Loucy (cell line): ENCODE measurements around the gene ZBTB1.

Experiments used
- H2AFZ ChIP-seq: fragments of 200-600 bp; sonication (generic); 2 replicates; pipeline ENCODE4 v1.6.0; 2016; ENCODE audit warnings: antibody characterized with exemption, mild to moderate bottlenecking, low read length, moderate library complexity
- H3F3A ChIP-seq: fragments of 200-600 bp; 2 replicates; pipeline ENCODE4 v1.6.0; 2016; ENCODE audit warnings: antibody characterized with exemption, low read depth, mild to moderate bottlenecking
- H3K27me3 ChIP-seq: fragments of 200-600 bp; sonication (generic); 2 replicates; pipeline ENCODE4 v1.6.1; 2014; ENCODE audit warnings: low read length, mild to moderate bottlenecking; ENCODE audit not compliant: insufficient read depth, poor library complexity, severe bottlenecking
- H3K36me3 ChIP-seq: fragments of 200-600 bp; sonication (generic); 2 replicates; pipeline ENCODE4 v1.6.1; 2016; ENCODE audit warnings: low read length; ENCODE audit not compliant: insufficient read depth
- H3K4me1 ChIP-seq: fragments of 200-600 bp; sonication (generic); 2 replicates; pipeline ENCODE4 v1.5.1; 2014; ENCODE audit warnings: low read length, mild to moderate bottlenecking; ENCODE audit not compliant: insufficient read depth, poor library complexity, severe bottlenecking
- H3K4me2 ChIP-seq: fragments of 200-600 bp; sonication (generic); 2 replicates; pipeline ENCODE4 v1.6.0; 2014; ENCODE audit warnings: antibody characterized with exemption, low read length, low read depth, mild to moderate bottlenecking; ENCODE audit not compliant: poor library complexity, severe bottlenecking
- H3K4me3 ChIP-seq: fragments of 200-600 bp; sonication (generic); 2 replicates; pipeline ENCODE4 v1.5.1; 2014; ENCODE audit warnings: low read length, mild to moderate bottlenecking, mixed read lengths; ENCODE audit not compliant: poor library complexity, severe bottlenecking
- H3K79me2 ChIP-seq: fragments of 200-600 bp; sonication (generic); 2 replicates; pipeline ENCODE4 v1.6.1; 2014; ENCODE audit warnings: low read length; ENCODE audit not compliant: insufficient read depth
- H3K9ac ChIP-seq: fragments of 200-600 bp; sonication (generic); 2 replicates; pipeline ENCODE4 v1.6.0; 2014; ENCODE audit warnings: mild to moderate bottlenecking, low read depth, low read length, moderate library complexity; ENCODE audit not compliant: poor library complexity, severe bottlenecking
- H3K9me2 ChIP-seq: fragments of 200-600 bp; sonication (generic); replicated peaks from 2 replicates; pipeline ENCODE4 v1.6.1; 2016; ENCODE audit warnings: low read depth, low read length, mixed read lengths
- H3K9me3 ChIP-seq: fragments of 200-600 bp; sonication (generic); 2 replicates; pipeline ENCODE4 v1.6.1; 2014; ENCODE audit warnings: mild to moderate bottlenecking, antibody characterized with exemption, low read length, low read depth; ENCODE audit not compliant: insufficient read depth
- H4K20me1 ChIP-seq: fragments of 200-600 bp; sonication (generic); 2 replicates; pipeline ENCODE4 v1.6.0; 2014; ENCODE audit warnings: antibody characterized with exemption, low read length, mild to moderate bottlenecking; ENCODE audit not compliant: insufficient read depth, poor library complexity, severe bottlenecking
- EZH2phosphoT487 ChIP-seq: fragments of 200-600 bp; IDR thresholded peaks from 2 replicates; pipeline ENCODE4 v1.6.1; 2018; ENCODE audit warnings: antibody characterized with exemption, mild to moderate bottlenecking, moderate library complexity, borderline replicate concordance
- TF ChIP-seq, protein P1 (sequence below): fragments of 200-600 bp; sonication (generic); conservative IDR thresholded peaks from 2 replicates; pipeline ENCODE4 v1.5.1; 2014; ENCODE audit warnings: mild to moderate bottlenecking, antibody characterized with exemption, low read length

The ZBTB1 gene

DNA sequence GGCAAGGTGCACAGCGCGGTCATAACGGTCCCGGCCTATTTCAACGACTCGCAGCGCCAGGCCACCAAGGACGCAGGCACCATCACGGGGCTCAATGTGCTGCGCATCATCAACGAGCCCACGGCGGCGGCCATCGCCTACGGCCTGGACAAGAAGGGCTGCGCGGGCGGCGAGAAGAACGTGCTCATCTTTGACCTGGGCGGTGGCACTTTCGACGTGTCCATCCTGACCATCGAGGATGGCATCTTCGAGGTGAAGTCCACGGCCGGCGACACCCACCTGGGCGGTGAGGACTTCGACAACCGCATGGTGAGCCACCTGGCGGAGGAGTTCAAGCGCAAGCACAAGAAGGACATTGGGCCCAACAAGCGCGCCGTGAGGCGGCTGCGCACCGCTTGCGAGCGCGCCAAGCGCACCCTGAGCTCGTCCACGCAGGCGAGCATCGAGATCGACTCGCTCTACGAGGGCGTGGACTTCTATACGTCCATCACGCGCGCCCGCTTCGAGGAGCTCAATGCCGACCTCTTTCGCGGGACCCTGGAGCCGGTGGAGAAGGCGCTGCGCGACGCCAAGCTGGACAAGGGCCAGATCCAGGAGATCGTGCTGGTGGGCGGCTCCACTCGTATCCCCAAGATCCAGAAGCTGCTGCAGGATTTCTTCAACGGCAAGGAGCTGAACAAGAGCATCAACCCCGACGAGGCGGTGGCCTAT lies 36.8 kb downstream of the ZBTB1 start:
- Histone ChIP-seq H3K4me2 (no peak overlapping the region), H4K20me1 (no peaks in the 10 kb centered on the region), H3K9ac (no peak overlapping the region), H3K4me3 (no peak overlapping the region), H3K9me3 (no peaks in the 10 kb centered on the region), H3K4me1 (no peaks in the 10 kb centered on the region), H3K27me3 (no peaks in the 10 kb centered on the region), H3K36me3 (no peaks in the 10 kb centered on the region), H2AFZ (no peak overlapping the region), H3F3A (no peaks in the 10 kb centered on the region), H3K79me2 (no peaks in the 10 kb centered on the region), H3K9me2 (no peaks in the 10 kb centered on the region)
- no peak for TF ChIP-seq EZH2phosphoT487
- TF ChIP-seq, protein P1, sequence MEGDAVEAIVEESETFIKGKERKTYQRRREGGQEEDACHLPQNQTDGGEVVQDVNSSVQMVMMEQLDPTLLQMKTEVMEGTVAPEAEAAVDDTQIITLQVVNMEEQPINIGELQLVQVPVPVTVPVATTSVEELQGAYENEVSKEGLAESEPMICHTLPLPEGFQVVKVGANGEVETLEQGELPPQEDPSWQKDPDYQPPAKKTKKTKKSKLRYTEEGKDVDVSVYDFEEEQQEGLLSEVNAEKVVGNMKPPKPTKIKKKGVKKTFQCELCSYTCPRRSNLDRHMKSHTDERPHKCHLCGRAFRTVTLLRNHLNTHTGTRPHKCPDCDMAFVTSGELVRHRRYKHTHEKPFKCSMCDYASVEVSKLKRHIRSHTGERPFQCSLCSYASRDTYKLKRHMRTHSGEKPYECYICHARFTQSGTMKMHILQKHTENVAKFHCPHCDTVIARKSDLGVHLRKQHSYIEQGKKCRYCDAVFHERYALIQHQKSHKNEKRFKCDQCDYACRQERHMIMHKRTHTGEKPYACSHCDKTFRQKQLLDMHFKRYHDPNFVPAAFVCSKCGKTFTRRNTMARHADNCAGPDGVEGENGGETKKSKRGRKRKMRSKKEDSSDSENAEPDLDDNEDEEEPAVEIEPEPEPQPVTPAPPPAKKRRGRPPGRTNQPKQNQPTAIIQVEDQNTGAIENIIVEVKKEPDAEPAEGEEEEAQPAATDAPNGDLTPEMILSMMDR = no peak

DNA sequence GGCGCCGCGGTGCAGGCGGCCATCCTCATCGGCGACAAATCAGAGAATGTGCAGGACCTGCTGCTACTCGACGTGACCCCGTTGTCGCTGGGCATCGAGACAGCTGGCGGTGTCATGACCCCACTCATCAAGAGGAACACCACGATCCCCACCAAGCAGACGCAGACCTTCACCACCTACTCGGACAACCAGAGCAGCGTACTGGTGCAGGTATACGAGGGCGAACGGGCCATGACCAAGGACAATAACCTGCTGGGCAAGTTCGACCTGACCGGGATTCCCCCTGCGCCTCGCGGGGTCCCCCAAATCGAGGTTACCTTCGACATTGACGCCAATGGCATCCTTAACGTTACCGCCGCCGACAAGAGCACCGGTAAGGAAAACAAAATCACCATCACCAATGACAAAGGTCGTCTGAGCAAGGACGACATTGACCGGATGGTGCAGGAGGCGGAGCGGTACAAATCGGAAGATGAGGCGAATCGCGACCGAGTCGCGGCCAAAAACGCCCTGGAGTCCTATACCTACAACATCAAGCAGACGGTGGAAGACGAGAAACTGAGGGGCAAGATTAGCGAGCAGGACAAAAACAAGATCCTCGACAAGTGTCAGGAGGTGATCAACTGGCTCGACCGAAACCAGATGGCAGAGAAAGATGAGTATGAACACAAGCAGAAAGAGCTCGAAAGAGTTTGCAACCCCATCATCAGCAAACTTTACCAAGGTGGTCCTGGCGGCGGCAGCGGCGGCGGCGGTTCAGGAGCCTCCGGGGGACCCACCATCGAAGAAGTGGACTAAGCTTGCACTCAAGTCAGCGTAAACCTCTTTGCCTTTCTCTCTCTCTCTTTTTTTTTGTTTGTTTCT lies 37.6 kb downstream of the ZBTB1 start:
- Histone ChIP-seq H3K9me3 (no peaks in the 10 kb centered on the region), H3K9me2 (no peaks in the 10 kb centered on the region), H2AFZ (no peak overlapping the region), H3K36me3 (no peaks in the 10 kb centered on the region), H3F3A (no peaks in the 10 kb centered on the region), H3K27me3 (no peaks in the 10 kb centered on the region), H3K4me1 (no peaks in the 10 kb centered on the region), H3K4me2 (no peak overlapping the region), H3K9ac (no peak overlapping the region), H4K20me1 (no peaks in the 10 kb centered on the region), H3K79me2 (no peaks in the 10 kb centered on the region), H3K4me3 (no peak overlapping the region)
- TF ChIP-seq EZH2phosphoT487 = no peak
- TF ChIP-seq, protein P1 = no peak

- Histone ChIP-seq H3K9me2 (no peaks in the 10 kb centered on the region), H4K20me1 (no peaks in the 10 kb centered on the region), H3K4me1 (no peaks in the 10 kb centered on the region), H3K79me2 (no peaks in the 10 kb centered on the region), H2AFZ (no peak overlapping the region), H3F3A (no peaks in the 10 kb centered on the region), H3K4me3 (no peak overlapping the region), H3K27me3 (no peaks in the 10 kb centered on the region), H3K36me3 (no peaks in the 10 kb centered on the region), H3K9me3 (no peaks in the 10 kb centered on the region), H3K9ac (no peak overlapping the region), H3K4me2 (no peak overlapping the region)
- TF ChIP-seq EZH2phosphoT487 = no peak
- TF ChIP-seq, protein P1 = no peak
Measured at GRCh38 chr14:64542836-64543201, 38.2 kb downstream of the ZBTB1 start.
